ENCODE data around the gene STAT5B. TPM values are rescaled to one million over a fixed set of nuclear protein-coding genes. Genes with fewer than 3 reads are reported as not detected.
A peak's percentile ranks its signal among the peaks of the same experiment; 100 is the strongest.

STAT5B gene
- total and polyA plus RNA-seq, 2 of the 8 experiments (the other 6 are each of a cell fraction or from before 2014, with no cell fraction given) = 35.3 to 52.6 TPM

GRCh38 chr17:42163113-42163512, 113.1 kb downstream of the STAT5B start:
- no peak overlapping the region for H3K27ac ChIP-seq (ENCODE audit: low read depth, low read length)
- no peak overlapping the region for H2AK5ac ChIP-seq (ENCODE audit: low read depth, low read length)
- H3K4me1 ChIP-seq (replicated peaks in 1 of 4; ENCODE audit: control insufficient read depth in 3 of 4, insufficient read depth in 4 of 4, low read length in 3 of 4) = no peaks in the 10 kb centered on the region; a peak in 2 of 7 replicates
- no peak overlapping the region for H3K56ac ChIP-seq (replicated peaks; ENCODE audit: insufficient read length, low read depth, low read length)
- H3K4ac ChIP-seq (replicated peaks; ENCODE audit: insufficient read length, low read depth, low read length) = no peak overlapping the region
- peak; percentile 79 for FAIRE-seq
- H2BK15ac ChIP-seq (ENCODE audit: low read length) = no peak overlapping the region
- H2BK12ac ChIP-seq (ENCODE audit: low read depth, low read length) = no peak overlapping the region
- no peaks in the 10 kb centered on the region for H3K23me2 ChIP-seq (ENCODE audit: low read depth, low read length)
- ChIA-PET CTCF (ENCODE audit: partially characterized antibody) (interaction anchor here (1.0 to 3.9 kb wide), 25 partner anchors 8 to 146 kb away, joined by 3 to 34 read pairs (median 6); partner anchors contain the start of genes DHX58, HSPB9 and KCNH4), POLR2A (ENCODE audit: partially characterized antibody) (interaction anchor here (0.7 to 1.0 kb wide), 2 partner anchors 9 to 42 kb away, joined by 3 read pairs; partner anchors contain the start of gene KAT2A)
- H2BK20ac ChIP-seq (ENCODE audit: low read length) = no peak overlapping the region; the same call in 1 of the 2 replicates
- DNase-seq (ENCODE audit: low read depth in 1 of 2, low spot score in 2 of 2) = peak in 1 of 2 experiments; percentile 94
- no peaks in the 10 kb centered on the region for H3K79me2 ChIP-seq (ENCODE audit: control insufficient read depth in 1 of 2, insufficient read depth in 2 of 2, low read length in 2 of 2)
- H4K91ac ChIP-seq (replicated peaks; ENCODE audit: insufficient read length, low read length) = no peak overlapping the region
- no peaks in the 10 kb centered on the region for H3K79me1 ChIP-seq (ENCODE audit: low read depth, low read length)
- H2AFZ ChIP-seq (ENCODE audit: low read length) = no peak overlapping the region
- 61% methylated on average over 8 of the region's 8 CpGs; no CpG with 5 or more reads in 1 of the 2 experiments for whole genome bisulfite sequencing, 2 experiments (ENCODE audit: extremely low coverage in 1 of 2, insufficient coverage in 1 of 2, insufficient read length in 1 of 2, insufficient replicate concordance in 2 of 2, low coverage in 1 of 2, low lambda C conversion rate in 2 of 2, missing lambda C conversion rate in 1 of 2)
- no peak overlapping the region for H3K14ac ChIP-seq (ENCODE audit: insufficient read length)
- no peak overlapping the region for H2BK120ac ChIP-seq (replicated peaks; ENCODE audit: low read depth, low read length)
- H3K4me3 ChIP-seq (ENCODE audit: extremely low read depth in 1 of 4, insufficient read depth in 2 of 4, low read depth in 3 of 4, low read length in 4 of 4) = no peak overlapping the region
- H3K23ac ChIP-seq (ENCODE audit: insufficient read length) = no peak overlapping the region
- H4K20me1 ChIP-seq (replicated peaks in 1 of 2; ENCODE audit: control insufficient read depth in 1 of 2, insufficient read depth in 2 of 2, low read length in 2 of 2) = no peaks in the 10 kb centered on the region
- H3K27me3 ChIP-seq (replicated peaks in 1 of 4; ENCODE audit: control insufficient read depth in 3 of 4, extremely low read depth in 1 of 4, insufficient read depth in 3 of 4, low read length in 3 of 4) = no peaks in the 10 kb centered on the region
- no peaks in the 10 kb centered on the region for H3K9me3 ChIP-seq (ENCODE audit: insufficient read depth in 2 of 2, low read depth in 1 of 2, low read length in 1 of 2)
- H2BK5ac ChIP-seq (ENCODE audit: low read depth, low read length) = no peak overlapping the region
- no peak overlapping the region for H3K4me2 ChIP-seq (ENCODE audit: insufficient read depth in 1 of 2, low read depth in 2 of 2, low read length in 2 of 2)
- H3K18ac ChIP-seq (ENCODE audit: extremely low read depth, low read length) = no peak overlapping the region
- no peak overlapping the region for H4K5ac ChIP-seq (ENCODE audit: insufficient read length, low read depth, low read length)
- H3K36me3 ChIP-seq (ENCODE audit: control insufficient read depth in 2 of 4, insufficient read depth in 4 of 4, low read length in 3 of 4) = no peaks in the 10 kb centered on the region
- H4K8ac ChIP-seq (ENCODE audit: extremely low read depth, insufficient read depth, low read length) = peak overlapping the region; percentile 87; the same call in 1 of the 2 replicates
- H3K9ac ChIP-seq (replicated peaks in 1 of 4; ENCODE audit: extremely low read depth in 1 of 4, low read depth in 3 of 4, low read length in 3 of 4) = no peak overlapping the region
- peak; percentile 46; the same call in 1 of the 2 replicates for TF ChIP-seq GABPA (IDR thresholded peaks at IDR 0.05; ENCODE audit: borderline replicate concordance, insufficient read depth, low read length)
- TF ChIP-seq CTBP2 (IDR thresholded peaks at IDR 0.05; ENCODE audit: borderline replicate concordance, insufficient read depth, insufficient read length, low read length) = peak; percentile 56
- no peak for TF ChIP-seq ASH2L (IDR thresholded peaks at IDR 0.05; ENCODE audit: low read length)
- peak in 1 of 2 experiments; percentile 47; a peak in 1 of 4 replicates for TF ChIP-seq SIN3A (conservative IDR thresholded peaks at IDR 0.05 in 1 of 2, IDR thresholded peaks at IDR 0.05 in 1 of 2; ENCODE audit: low read depth in 1 of 2, low read length in 2 of 2)
- TF ChIP-seq JUND (IDR thresholded peaks at IDR 0.05; ENCODE audit: low read length) = no peak
- TF ChIP-seq CREB1 (IDR thresholded peaks at IDR 0.05) = peak; percentile 33; the same call in 1 of the 2 replicates
- TF ChIP-seq, protein P1, sequence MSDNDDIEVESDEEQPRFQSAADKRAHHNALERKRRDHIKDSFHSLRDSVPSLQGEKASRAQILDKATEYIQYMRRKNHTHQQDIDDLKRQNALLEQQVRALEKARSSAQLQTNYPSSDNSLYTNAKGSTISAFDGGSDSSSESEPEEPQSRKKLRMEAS (IDR thresholded peaks at IDR 0.05) = peak; percentile 53; the same call in 1 of the 2 replicates
- TF ChIP-seq, protein P2, sequence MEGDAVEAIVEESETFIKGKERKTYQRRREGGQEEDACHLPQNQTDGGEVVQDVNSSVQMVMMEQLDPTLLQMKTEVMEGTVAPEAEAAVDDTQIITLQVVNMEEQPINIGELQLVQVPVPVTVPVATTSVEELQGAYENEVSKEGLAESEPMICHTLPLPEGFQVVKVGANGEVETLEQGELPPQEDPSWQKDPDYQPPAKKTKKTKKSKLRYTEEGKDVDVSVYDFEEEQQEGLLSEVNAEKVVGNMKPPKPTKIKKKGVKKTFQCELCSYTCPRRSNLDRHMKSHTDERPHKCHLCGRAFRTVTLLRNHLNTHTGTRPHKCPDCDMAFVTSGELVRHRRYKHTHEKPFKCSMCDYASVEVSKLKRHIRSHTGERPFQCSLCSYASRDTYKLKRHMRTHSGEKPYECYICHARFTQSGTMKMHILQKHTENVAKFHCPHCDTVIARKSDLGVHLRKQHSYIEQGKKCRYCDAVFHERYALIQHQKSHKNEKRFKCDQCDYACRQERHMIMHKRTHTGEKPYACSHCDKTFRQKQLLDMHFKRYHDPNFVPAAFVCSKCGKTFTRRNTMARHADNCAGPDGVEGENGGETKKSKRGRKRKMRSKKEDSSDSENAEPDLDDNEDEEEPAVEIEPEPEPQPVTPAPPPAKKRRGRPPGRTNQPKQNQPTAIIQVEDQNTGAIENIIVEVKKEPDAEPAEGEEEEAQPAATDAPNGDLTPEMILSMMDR (IDR thresholded peaks at IDR 0.05; ENCODE audit: control extremely low read depth in 1 of 3, insufficient read depth in 1 of 3, low read depth in 1 of 3, low read length in 3 of 3) = peak; percentile 84 to 96 (median 95)
- peak; percentile 64 to 73 for TF ChIP-seq RAD21 (IDR thresholded peaks at IDR 0.05 in 1 of 2, conservative IDR thresholded peaks at IDR 0.05 in 1 of 2; ENCODE audit: low read depth in 2 of 2, low read length in 2 of 2)
- peak; percentile 59; the same call in 1 of the 2 replicates for TF ChIP-seq YY1 (IDR thresholded peaks at IDR 0.05; ENCODE audit: low read depth, low read length)

All from H1 (cell line).